Activated naive CD4-positive, alpha-beta T cell treated with anti-CD3 and anti-CD28 coated beads, Interleukin-2, amount 50 U/mL, for 72 hours (primary cell): ENCODE results near the gene ADARB1. TPM values are rescaled to one million over a fixed set of nuclear protein-coding genes. Genes with fewer than 3 reads are reported as not detected.

Experiments
- ATAC-seq, 2 donors: fragments of 150-1000 bp; cut with Tn5 transposase; 2 replicates each; pipeline ENCODE4 v1.10.0; 2021; ENCODE audit warnings: mild to moderate bottlenecking in 2 of 2, moderate library complexity in 2 of 2
- DNase-seq, 2 donors: peaks; one replicate each; pipeline ENCODE4 v3.0.0; 2021 to 2022; ENCODE audit warnings: low spot score in 2 of 2
- H3K27ac Mint-ChIP-seq, 2 donors: one replicate each; pipeline ENCODE4 v1.8.0; 2022; ENCODE audit warnings: mild to moderate bottlenecking in 2 of 2, mixed read lengths in 2 of 2
- H3K36me3 Mint-ChIP-seq, 2 donors: one replicate each; pipeline ENCODE4 v1.8.0; 2022; ENCODE audit warnings: mixed read lengths in 2 of 2
- H3K9me3 Mint-ChIP-seq, 2 donors: one replicate each; pipeline ENCODE4 v1.8.0; 2022; ENCODE audit warnings: mixed read lengths in 2 of 2
- total RNA-seq, 2 donors: library from RNA; stranded (reverse); gene quantifications; one replicate each; pipeline ENCODE4 v1.2.3, GENCODE V29; 2022

ADARB1 gene
- total RNA-seq, 2 donors from 2014 or later, result 24.4 to 37.4 TPM

DNA sequence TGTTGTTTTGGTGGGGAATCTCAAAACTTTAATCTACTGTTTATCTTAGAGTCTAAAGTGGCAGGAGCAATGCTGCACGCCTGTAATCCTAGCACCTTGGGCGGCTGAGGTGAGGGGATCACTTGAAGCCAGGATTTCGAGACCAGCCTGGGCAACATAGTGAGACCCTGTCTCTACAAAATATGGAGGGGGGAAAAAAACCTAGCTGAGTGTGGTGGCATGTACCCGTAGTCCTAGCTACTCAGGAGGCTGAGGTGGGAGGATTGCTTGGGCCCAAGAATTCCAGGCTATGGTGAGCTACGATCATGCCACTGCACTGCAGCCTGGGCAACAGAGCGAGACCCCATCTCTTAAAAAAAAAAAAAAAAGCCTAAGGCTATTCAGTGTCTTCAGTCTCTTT, 175.2 kb downstream of the ADARB1 start:
- no peak overlapping the region for H3K27ac Mint-ChIP-seq
- H3K36me3 Mint-ChIP-seq, result peaks cover 0 to under 1% of the 10 kb centered on the region in 2 donors
- ATAC-seq (no peak), DNase-seq (no peak)
- no peaks in the 10 kb centered on the region for H3K9me3 Mint-ChIP-seq

DNA sequence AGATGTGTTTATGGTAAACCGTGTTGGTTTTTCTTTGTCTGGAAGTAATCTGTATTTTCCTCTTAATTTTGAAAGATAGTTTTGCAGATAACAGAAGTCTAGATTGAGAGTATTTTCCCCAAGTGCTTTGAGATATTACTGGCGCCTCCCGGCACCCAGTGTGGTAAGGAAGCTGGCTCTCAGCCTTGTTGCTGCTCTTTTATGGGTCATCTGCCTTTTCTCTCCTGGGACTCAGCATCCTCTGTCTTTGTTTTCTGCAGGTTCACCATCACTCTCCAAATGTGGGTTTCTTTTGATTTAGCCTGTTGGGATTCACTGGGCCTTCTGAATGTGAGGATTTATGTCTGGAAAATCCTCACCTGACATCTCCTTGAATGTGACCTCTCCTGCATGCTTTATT, 175.9 kb downstream of the ADARB1 start:
- Mint-ChIP-seq H3K9me3 (no peaks in the 10 kb centered on the region), H3K36me3 (no peaks in the 10 kb centered on the region), H3K27ac (no peak overlapping the region)
- DNase-seq (no peak), ATAC-seq (no peak)

DNA sequence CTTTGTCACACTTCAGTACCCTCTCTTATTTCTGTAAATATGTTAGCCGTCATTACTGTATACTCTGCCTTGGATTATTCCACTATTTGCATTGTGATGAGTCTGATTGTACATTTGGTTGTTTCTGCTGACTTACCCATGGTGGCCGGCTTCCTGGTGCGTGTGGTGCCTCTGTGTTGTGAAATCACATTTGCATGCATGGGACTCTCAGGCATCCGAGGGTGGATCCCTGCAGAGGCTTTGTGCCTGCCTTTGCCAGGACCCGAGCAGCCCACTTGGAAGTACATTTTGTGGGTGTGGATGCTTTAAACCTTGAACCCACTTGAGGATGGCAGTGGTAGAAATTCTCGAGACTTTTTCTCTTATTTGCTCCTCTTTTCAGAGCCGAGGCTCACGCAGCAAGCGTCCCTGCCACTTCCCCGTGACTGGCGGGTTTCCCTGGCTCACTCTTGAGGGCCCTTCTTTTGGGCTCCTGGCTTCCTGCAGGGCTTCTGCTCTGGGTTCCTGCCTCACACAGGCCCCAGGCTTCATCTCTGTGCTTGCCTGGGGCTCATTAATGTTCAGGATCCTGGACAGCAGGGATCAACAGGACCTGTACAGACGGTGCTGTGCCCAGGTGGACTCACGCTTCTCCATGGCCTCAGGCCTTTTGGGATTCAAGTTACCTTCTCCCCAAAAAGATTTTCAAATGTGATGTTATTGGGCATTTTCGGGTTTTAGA, 176.7 kb downstream of the ADARB1 start:
- no peak for DNase-seq
- H3K27ac Mint-ChIP-seq, result no peak overlapping the region
- no peaks in the 10 kb centered on the region for H3K9me3 Mint-ChIP-seq
- H3K36me3 Mint-ChIP-seq, result no peaks in the 10 kb centered on the region
- ATAC-seq, result no peak

DNA sequence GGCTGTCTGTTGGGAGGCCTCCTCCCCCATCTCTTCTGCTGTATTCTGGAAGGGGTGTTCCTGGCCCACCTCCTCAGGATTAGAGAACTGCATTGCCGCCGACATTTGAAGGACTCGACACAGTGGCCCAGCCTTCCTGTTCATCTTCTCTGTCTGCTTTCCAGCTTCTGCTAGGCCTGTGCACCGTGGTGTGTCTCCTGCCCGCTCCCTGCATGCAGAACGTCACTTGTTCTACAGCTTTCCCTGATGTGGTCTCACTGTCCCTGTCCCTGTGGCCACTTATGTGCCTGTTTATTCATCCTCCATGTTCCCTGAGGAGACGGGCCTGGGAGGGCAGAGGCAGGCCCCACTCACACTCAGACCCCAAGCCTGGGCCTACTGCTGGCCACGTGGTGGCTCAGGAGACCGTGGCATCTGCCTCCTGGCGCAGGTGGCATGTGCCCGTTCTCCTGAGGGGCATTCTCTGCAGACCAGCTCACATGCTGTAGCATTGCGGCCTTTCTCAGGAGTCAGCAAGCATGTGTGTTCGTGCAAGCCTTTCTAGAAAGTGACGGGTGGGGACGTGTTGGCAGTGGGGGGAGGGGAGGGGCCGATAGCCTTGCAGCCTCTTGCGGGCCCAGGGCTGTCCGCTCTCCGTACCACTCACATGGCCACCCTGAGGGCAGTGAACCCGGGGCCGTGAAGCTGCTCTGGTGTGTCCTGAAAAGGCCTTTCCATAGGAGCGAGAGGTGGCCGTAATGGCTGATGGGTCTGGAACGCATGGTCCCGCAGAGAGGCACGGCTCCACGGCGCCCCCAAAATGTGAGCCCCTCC, 177.5 kb downstream of the ADARB1 start:
- Mint-ChIP-seq H3K9me3 (no peaks in the 10 kb centered on the region), H3K36me3 (no peaks in the 10 kb centered on the region), H3K27ac (no peak overlapping the region)
- no peak for DNase-seq
- ATAC-seq, result no peak

DNA sequence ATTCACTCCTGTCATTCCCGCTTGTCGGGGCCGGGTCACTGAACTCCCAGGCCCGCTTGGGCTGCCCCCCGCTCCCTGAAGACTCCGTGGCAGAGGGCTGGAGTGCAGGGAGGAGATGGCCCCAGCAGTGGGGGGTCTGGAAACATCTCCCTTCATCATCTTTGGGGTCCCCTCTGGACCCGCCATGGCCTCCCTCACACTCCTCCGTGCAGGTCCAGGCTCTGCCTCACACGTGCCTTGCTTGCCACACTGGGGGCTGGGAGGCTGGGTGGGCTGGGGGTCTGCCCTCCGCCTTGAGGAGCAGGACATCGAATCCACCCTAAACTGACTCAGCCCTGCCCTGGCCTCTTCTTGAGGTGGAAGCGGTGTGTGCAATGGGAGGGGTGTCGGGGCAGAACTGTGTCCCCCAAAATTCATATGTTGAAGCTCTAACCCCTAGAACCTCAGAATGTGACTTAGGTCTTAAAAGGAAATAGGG, 178.1 kb downstream of the ADARB1 start:
- H3K36me3 Mint-ChIP-seq, result no peaks in the 10 kb centered on the region
- DNase-seq (no peak), ATAC-seq (no peak)
- H3K27ac Mint-ChIP-seq, result no peak overlapping the region
- no peaks in the 10 kb centered on the region for H3K9me3 Mint-ChIP-seq

DNA sequence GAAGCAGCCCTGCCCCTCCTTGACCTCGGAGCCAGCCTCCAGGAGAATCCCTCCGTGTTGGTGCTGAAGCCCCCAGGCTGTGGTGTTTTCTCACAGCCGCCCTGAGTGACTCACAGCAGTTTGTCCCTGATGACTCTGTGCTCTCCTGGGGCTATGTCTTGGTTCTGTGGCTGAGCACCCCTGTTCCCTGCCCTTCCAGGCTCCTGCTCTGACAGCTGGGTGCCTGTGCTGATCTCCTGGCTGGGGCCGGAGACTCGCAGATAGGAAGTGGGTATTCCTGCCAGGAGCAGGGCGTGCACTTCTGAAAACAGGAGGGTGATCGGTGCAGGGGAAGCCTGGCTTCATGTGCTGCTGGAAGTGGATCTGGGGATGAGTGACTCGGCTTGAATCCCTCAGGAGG, 178.8 kb downstream of the ADARB1 start:
- Mint-ChIP-seq H3K27ac (no peak overlapping the region), H3K9me3 (no peaks in the 10 kb centered on the region), H3K36me3 (no peaks in the 10 kb centered on the region)
- DNase-seq, result no peak
- ATAC-seq, result no peak

DNA sequence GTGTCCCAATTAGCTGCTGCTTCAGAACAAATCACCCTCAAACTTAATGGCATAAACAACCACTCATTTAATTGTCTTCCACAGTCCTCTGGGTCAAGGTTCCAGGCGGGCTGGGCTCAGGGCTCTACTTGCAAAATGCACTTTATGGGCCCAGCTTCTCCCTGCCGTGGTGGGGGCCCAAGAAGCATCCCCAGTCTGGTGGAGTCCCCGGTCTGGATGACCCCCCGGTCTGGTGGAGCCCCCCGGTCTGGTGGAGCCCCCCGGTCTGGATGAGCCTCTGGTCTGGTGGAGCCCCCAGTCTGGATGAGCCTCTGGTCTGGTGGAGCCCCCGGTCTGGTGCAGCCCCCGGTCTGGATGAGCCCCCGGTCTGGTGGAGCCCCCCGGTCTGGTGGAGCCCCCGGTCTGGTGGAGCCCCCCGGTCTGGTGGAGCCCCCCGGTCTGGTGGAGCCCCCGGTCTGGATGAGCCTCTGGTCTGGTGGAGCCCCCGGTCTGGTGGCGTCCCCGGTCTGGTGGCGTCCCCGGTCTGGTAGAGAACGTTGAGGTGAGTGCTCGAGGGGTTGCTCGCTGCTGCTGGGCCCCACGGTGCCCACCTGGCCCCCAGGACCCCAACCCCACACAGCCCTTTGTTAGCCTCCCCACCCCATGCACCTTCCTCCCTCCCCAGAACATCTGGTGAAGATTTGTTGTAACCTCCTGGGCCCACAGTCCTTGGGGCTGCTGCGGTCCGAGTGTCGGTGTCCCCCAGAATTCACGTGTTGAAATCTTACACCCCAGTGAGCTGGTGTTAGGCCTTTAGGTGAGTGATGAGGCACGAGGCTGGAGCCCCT, 179.5 kb downstream of the ADARB1 start:
- Mint-ChIP-seq H3K36me3 (no peaks in the 10 kb centered on the region), H3K9me3 (no peaks in the 10 kb centered on the region), H3K27ac (no peak overlapping the region)
- DNase-seq (no peak), ATAC-seq (no peak)

DNA sequence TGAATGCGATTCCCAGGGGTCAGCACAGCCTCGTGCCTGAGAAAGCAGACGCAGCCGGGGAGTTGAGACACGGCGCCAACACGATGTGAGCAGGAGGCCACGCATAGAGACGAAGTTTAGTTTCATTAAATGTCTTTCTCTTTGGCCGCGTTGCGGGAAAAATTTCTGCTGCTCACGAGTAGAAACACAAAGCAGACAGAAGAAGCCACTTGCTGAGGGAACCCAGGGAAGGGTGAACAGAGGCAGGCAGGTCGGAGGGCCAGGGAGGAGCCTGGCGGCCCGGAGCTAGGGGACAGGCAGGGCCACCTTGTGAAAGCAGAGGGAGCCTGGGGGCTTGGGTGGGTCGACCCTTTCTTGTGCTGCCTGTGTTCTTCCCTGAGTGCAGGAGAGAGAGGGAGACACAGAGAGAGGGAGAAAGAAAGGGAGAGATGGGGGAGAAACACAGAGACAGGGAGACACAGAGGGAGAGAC, 180.1 kb downstream of the ADARB1 start:
- DNase-seq (no peak), ATAC-seq (no peak)
- Mint-ChIP-seq H3K36me3 (no peaks in the 10 kb centered on the region), H3K9me3 (no peaks in the 10 kb centered on the region), H3K27ac (no peak overlapping the region)

DNA sequence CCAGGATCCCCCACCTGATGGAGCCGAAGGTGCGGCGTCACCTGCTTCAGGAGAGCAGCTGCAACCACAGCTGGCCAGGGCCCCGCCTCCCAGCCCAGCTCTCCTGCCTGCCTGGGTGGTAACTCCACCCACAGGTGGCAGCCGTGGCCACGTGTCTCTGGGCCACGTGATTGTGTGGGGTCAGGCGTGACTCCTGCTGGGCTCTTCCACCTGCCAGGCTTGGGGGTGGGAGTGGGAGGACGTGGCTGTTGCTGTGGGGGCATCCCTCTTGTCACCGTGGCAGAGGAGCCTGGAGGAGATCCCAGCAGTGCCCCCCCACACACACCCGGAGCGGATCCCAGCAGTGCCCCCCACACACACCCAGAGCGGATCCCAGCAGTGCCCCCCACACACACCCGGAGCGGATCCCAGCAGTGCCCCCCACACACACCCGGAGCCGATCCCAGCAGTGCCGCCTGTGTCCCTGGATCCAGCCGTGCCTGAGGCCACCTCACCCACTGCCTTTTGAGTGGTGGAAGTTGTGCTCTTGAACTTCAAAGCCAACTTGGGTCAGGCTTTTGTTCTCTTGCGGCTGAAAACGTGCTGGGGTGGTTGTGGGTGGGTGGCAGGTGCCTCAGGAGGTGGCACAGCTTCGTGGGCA, 181.1 kb downstream of the ADARB1 start:
- DNase-seq (no peak), ATAC-seq (peak; percentile 37 to 60)
- Mint-ChIP-seq H3K27ac (peak overlapping the region in 1 of 2 donors; percentile 15), H3K36me3 (no peaks in the 10 kb centered on the region), H3K9me3 (no peaks in the 10 kb centered on the region)

DNA sequence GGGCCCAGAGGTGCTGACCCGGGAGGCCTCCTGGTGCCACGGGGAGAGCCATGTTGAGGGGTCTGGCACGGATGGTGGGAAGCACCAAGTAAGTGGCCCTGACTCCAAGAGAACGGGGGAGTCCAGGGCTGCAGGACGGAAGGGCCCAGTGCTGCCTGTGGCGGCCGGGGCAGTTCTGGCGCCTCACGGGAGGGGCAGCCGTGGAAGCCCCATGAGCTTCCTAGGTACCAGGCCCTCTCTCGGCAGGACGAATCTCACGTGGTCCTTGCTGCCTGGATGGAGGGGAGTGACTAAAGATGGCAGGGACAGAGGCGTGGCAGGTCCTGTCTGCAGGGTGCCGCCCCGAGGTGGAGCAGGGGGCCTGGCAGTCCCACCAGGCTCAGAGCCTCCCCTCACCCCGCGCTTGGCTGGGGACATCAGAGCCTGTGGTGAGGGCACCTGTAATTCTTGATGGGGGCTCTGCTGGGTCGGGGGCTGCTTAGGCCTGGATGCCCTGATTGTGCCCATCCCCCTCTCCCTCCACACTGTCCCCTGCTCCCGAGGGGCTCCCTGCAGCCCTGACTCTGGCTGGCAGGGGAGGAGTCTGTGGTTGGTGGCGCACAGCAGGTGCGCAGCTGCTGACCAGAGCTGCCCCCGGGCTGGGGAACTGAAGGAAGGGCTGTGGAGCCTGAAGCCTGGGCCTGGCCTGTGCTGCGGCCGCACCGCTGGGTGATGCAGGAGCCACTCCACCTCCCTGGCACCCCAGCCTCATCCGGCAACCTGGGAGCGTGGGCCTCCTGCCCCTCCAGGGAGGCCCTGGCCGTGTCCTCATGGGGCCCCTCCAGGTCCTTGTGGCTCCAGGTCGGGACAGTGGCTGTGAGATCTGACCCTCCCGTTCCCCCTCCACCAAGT, 181.9 kb downstream of the ADARB1 start:
- no peaks in the 10 kb centered on the region for H3K36me3 Mint-ChIP-seq
- H3K9me3 Mint-ChIP-seq, result no peaks in the 10 kb centered on the region
- DNase-seq (no peak), ATAC-seq (peak; percentile 19 to 21)
- H3K27ac Mint-ChIP-seq, result no peak overlapping the region

DNA sequence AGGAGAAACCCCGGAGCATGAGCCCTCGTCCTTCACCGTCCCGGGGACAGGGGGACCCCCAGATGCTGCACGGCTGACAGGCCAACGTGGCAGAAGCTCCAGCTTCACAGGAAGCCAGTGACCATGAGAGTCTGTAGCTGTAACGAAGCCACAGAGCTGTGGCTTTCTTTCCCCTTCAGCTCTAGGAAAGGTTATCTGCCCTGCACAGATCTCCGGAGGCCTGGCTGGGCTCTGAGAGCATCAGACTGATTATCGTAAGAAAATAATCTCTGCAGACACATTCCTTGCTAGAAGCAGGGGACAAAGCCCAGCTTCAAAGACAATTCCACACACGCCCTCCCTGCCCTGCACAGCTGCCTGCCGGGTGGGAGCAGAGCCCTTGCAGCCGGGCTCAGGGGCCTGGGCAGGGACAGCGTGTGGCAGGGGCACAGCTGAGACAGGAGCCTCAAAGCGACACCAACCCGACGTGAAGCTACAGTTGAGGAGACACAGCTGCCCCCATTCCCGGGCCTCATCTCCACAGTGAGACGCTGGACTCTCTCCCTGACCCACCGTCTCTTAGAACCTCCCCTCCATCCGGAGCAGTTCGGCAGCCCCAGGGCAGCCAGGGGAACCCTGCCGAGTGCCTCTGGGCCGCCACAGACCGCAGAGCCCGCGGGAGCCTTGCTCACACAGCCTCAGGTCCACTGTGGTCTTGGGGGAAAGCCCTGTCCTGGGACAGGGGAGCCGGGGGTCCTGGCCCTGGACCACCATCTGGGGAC, 182.7 kb downstream of the ADARB1 start:
- peak; percentile 31 to 64 for ATAC-seq
- H3K27ac Mint-ChIP-seq, result no peak overlapping the region
- DNase-seq, result no peak
- no peaks in the 10 kb centered on the region for H3K36me3 Mint-ChIP-seq
- no peaks in the 10 kb centered on the region for H3K9me3 Mint-ChIP-seq

DNA sequence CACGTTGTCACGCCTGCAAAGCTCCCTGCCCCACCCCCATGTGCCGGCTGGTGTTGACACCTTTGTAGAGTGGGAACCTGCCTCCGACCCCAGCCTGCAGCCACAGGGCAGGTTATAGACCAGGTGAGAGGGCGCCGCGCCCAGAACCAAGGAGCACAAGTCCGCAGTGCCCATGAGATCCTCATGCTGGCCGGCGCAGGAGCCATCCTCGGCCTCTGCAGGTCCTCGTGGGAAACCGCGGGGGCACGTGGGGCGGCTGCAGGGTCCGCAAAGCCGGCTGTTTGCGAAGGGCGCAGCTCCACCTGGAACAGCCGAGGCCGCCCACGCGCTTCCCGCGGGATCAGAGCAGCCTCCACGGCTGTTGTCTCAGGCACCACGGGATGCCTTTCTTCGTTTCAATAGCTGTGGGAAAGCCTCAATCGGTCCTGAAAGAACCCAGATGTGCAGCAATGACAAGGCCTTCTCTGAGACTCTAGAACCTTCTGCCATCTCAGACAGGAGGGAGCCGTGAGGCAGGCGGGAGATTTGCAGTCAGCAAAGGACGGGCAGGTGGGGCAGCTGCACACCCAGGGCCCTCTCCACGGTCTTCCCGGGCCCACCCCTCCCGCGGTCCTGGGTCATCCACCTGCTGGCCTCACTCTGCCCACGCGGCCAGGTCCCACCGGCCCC, 183.4 kb downstream of the ADARB1 start:
- DNase-seq, result no peak
- ATAC-seq, result no peak
- no peak overlapping the region for H3K27ac Mint-ChIP-seq
- H3K36me3 Mint-ChIP-seq, result no peaks in the 10 kb centered on the region
- H3K9me3 Mint-ChIP-seq, result no peaks in the 10 kb centered on the region

DNA sequence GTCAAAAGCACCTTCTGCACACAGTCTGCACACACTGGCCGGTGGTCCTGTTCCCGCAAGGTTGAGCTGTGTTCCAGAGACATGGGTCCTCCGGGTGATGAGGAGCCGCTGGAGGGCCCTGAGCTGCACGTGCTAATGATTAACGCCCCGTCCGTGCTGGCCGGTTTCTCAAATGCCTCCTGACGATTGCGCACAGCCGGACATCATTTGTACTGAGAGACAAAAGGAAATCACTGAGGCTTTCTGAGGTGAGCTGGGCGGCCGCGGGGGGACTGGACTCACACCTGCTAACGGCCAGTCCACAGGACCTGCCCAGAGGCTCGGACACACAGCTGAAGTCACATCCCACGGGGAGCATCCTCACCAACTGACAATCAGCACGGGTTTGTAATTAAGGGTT, 184.1 kb downstream of the ADARB1 start:
- ATAC-seq, result no peak
- Mint-ChIP-seq H3K27ac (no peak overlapping the region), H3K36me3 (no peaks in the 10 kb centered on the region)

DNA sequence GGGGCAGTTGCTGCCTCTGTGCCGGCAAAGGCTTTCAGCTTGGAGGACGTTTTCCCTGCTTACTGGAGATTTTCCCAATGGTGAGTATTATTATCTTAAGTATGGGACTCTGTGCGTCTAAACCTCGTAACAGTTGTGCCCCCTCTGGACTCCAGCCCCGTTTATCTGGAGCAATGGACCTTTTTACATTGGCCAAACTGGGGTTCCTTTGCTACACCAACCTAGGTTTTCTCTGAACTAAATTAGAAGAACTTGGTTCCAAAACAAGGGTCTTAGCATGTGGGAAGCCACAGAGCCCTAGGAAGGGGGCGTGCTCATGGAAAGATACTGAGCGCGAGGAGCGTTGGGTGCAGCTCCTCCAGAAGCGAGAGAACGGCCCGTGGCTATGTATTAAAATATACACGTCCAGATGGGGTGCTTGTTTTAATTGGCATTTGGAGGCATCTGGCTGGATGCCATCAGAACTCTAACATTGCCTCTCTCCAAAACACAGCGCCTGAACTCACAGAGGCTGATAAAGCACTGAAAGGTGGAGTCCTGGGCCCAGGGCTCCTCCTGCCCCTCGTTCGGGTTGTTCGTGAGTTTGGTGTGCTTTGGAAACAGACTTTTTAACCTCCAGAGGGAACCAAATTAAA, 184.9 kb downstream of the ADARB1 start:
- Mint-ChIP-seq H3K36me3 (no peaks in the 10 kb centered on the region), H3K27ac (no peak overlapping the region), H3K9me3 (no peaks in the 10 kb centered on the region)
- ATAC-seq (no peak), DNase-seq (no peak)

More for the DNA sequence above, 184.1 kb downstream of the ADARB1 start:
- no peak for DNase-seq
- H3K9me3 Mint-ChIP-seq, result no peaks in the 10 kb centered on the region
